ENCODE data around the gene ATF4. TPM values are rescaled to one million over a fixed set of nuclear protein-coding genes. Genes with fewer than 3 reads are reported as not detected.

Gene ATF4
- total and polyA plus RNA-seq, 2 of the 13 experiments (the other 11 are each of a cell fraction or from before 2014, with no cell fraction given), result 486 to 1,297 TPM

DNA sequence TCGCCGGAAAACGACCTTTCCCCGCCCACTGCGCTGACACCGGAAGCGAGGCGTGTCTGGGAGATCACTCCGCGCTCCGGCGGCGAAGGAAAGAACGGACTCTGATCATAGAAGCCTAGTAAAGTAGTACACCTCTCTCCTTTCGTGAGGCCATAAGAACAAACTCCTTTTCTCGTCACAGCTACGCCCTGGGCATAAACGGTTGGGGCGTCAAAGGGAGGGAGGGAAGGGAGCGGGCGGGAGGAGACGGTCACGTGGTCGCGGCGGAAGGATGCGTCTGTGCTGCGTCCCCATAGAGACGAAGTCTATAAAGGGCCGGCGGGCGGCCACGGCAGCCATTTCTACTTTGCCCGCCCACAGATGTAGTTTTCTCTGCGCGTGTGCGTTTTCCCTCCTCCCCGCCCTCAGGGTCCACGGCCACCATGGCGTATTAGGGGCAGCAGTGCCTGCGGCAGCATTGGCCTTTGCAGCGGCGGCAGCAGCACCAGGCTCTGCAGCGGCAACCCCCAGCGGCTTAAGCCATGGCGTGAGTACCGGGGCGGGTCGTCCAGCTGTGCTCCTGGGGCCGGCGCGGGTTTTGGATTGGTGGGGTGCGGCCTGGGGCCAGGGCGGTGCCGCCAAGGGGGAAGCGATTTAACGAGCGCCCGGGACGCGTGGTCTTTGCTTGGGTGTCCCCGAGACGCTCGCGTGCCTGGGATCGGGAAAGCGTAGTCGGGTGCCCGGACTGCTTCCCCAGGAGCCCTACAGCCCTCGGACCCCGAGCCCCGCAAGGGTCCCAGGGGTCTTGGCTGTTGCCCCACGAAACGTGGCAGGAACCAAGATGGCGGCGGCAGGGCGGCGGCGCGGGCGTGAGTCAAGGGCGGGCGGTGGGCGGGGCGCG is at the start of gene ATF4 (continued):
- TF ChIP-seq KLF12 (CRISPR knock-in tag; IDR thresholded peaks at IDR 0.05; ENCODE audit: borderline replicate concordance) (peak; percentile 73), ARID2 (CRISPR knock-in tag; IDR thresholded peaks at IDR 0.05; ENCODE audit: borderline replicate concordance) (no peak; the same call in 1 of the 2 replicates), TARDBP (CRISPR knock-in tag; IDR thresholded peaks at IDR 0.05) (peak; percentile 36; the same call in 1 of the 2 replicates), ZNF451 (CRISPR knock-in tag; IDR thresholded peaks at IDR 0.05) (peak; percentile 90), NFRKB (IDR thresholded peaks at IDR 0.05) (peak; percentile 99), ZNF605 (CRISPR knock-in tag; IDR thresholded peaks at IDR 0.05) (peak; percentile 65), ARHGAP35 (CRISPR knock-in tag; IDR thresholded peaks at IDR 0.05; ENCODE audit: borderline replicate concordance) (peak; percentile 97), ZNF263 (CRISPR knock-in tag; IDR thresholded peaks at IDR 0.05) (peak; percentile 44; the same call in 1 of the 2 replicates), ZNF510 (CRISPR knock-in tag; IDR thresholded peaks at IDR 0.05; ENCODE audit: low read depth) (peak; percentile 90; the same call in 1 of the 2 replicates), SIN3A (IDR thresholded peaks at IDR 0.05; ENCODE audit: borderline replicate concordance, low read depth, low read length) (peak; percentile 64; the same call in 1 of the 2 replicates), ZFP36L1 (CRISPR knock-in tag; IDR thresholded peaks at IDR 0.05) (peak; percentile 86; the same call in 1 of the 2 replicates)
- TF ChIP-seq, protein P1, sequence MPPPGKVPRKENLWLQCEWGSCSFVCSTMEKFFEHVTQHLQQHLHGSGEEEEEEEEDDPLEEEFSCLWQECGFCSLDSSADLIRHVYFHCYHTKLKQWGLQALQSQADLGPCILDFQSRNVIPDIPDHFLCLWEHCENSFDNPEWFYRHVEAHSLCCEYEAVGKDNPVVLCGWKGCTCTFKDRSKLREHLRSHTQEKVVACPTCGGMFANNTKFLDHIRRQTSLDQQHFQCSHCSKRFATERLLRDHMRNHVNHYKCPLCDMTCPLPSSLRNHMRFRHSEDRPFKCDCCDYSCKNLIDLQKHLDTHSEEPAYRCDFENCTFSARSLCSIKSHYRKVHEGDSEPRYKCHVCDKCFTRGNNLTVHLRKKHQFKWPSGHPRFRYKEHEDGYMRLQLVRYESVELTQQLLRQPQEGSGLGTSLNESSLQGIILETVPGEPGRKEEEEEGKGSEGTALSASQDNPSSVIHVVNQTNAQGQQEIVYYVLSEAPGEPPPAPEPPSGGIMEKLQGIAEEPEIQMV (CRISPR knock-in tag; IDR thresholded peaks at IDR 0.05; ENCODE audit: low read depth), result peak; percentile 9
- TF ChIP-seq, protein P2, sequence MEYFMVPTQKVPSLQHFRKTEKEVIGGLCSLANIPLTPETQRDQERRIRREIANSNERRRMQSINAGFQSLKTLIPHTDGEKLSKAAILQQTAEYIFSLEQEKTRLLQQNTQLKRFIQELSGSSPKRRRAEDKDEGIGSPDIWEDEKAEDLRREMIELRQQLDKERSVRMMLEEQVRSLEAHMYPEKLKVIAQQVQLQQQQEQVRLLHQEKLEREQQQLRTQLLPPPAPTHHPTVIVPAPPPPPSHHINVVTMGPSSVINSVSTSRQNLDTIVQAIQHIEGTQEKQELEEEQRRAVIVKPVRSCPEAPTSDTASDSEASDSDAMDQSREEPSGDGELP (IDR thresholded peaks at IDR 0.05; ENCODE audit: borderline replicate concordance, low read depth), result 0 out of 2 replicates have a peak, but pooled peaks have one; percentile 17
- TF ChIP-seq, protein P3, sequence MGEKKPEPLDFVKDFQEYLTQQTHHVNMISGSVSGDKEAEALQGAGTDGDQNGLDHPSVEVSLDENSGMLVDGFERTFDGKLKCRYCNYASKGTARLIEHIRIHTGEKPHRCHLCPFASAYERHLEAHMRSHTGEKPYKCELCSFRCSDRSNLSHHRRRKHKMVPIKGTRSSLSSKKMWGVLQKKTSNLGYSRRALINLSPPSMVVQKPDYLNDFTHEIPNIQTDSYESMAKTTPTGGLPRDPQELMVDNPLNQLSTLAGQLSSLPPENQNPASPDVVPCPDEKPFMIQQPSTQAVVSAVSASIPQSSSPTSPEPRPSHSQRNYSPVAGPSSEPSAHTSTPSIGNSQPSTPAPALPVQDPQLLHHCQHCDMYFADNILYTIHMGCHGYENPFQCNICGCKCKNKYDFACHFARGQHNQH (CRISPR knock-in tag; IDR thresholded peaks at IDR 0.05), result peak; percentile 81
- TF ChIP-seq, protein P4, sequence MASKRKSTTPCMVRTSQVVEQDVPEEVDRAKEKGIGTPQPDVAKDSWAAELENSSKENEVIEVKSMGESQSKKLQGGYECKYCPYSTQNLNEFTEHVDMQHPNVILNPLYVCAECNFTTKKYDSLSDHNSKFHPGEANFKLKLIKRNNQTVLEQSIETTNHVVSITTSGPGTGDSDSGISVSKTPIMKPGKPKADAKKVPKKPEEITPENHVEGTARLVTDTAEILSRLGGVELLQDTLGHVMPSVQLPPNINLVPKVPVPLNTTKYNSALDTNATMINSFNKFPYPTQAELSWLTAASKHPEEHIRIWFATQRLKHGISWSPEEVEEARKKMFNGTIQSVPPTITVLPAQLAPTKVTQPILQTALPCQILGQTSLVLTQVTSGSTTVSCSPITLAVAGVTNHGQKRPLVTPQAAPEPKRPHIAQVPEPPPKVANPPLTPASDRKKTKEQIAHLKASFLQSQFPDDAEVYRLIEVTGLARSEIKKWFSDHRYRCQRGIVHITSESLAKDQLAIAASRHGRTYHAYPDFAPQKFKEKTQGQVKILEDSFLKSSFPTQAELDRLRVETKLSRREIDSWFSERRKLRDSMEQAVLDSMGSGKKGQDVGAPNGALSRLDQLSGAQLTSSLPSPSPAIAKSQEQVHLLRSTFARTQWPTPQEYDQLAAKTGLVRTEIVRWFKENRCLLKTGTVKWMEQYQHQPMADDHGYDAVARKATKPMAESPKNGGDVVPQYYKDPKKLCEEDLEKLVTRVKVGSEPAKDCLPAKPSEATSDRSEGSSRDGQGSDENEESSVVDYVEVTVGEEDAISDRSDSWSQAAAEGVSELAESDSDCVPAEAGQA (IDR thresholded peaks at IDR 0.05; ENCODE audit: low read depth), result peak; percentile 88; the same call in 1 of the 2 replicates
- TF ChIP-seq, protein P4 (CRISPR knock-in tag; IDR thresholded peaks at IDR 0.05; ENCODE audit: borderline replicate concordance), result no peak
- TF ChIP-seq, protein P5, sequence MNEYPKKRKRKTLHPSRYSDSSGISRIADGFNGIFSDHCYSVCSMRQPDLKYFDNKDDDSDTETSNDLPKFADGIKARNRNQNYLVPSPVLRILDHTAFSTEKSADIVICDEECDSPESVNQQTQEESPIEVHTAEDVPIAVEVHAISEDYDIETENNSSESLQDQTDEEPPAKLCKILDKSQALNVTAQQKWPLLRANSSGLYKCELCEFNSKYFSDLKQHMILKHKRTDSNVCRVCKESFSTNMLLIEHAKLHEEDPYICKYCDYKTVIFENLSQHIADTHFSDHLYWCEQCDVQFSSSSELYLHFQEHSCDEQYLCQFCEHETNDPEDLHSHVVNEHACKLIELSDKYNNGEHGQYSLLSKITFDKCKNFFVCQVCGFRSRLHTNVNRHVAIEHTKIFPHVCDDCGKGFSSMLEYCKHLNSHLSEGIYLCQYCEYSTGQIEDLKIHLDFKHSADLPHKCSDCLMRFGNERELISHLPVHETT (CRISPR knock-in tag; conservative IDR thresholded peaks at IDR 0.05), result peak; percentile 52; the same call in 1 of the 2 replicates

Measured in HepG2 (cell line).